Transverse colon (tissue), 4 donors: ENCODE results near the gene ALK. TPM values are rescaled to one million over a fixed set of nuclear protein-coding genes. Genes with fewer than 3 reads are reported as not detected.

Source experiments
- DNase-seq: peaks from one replicate; pipeline ENCODE4 v3.0.0-alpha.2; 2019
- H3K27ac ChIP-seq, 4 donors: fragments of 200-600 bp; sonication (generic); 2 replicates each; pipeline ENCODE4 v1.5.1; 2016 to 2018; ENCODE audit warnings: inconsistent platforms in 4 of 4
- H3K27me3 ChIP-seq: fragments of 200-600 bp; sonication (generic); 2 replicates; pipeline ENCODE4 v1.5.1; 2017; ENCODE audit warnings: inconsistent platforms
- H3K36me3 ChIP-seq, 4 donors: fragments of 200-600 bp; sonication (generic); 2 replicates each; pipeline ENCODE4 v1.5.1; 2017 to 2019; ENCODE audit warnings: inconsistent platforms in 4 of 4
- H3K4me1 ChIP-seq, 4 donors: fragments of 200-600 bp; sonication (generic); 2 replicates each; pipeline ENCODE4 v1.5.1; 2017 to 2020; ENCODE audit warnings: inconsistent platforms in 4 of 4
- H3K4me3 ChIP-seq, 4 donors: fragments of 200-600 bp; sonication (generic); 1 replicate in 1 of 4; 2 replicates in 3 of 4; pipeline versions ENCODE4 v1.5.1 to v1.6.1; 2017 to 2019; ENCODE audit warnings: inconsistent platforms in 4 of 4
- H3K9me3 ChIP-seq, 2 donors: fragments of 200-600 bp; sonication (generic); 2 replicates each; pipeline ENCODE4 v1.5.1; 2017 to 2019; ENCODE audit warnings: inconsistent platforms in 2 of 2
- CTCF ChIP-seq, 5 experiments: fragments of 200-600 bp in 3 of 5; fragments of 450-650 bp in 2 of 5; sonication (generic) in 3 of 5; IDR thresholded peaks; 1 replicate in 2 of 5; 2 replicates in 3 of 5; pipeline ENCODE4 v1.5.1; 2016 to 2017; ENCODE audit warnings: antibody characterized with exemption in 5 of 5, inconsistent platforms in 3 of 5, mild to moderate bottlenecking in 2 of 5, moderate library complexity in 1 of 5
- EP300 ChIP-seq: sonication (generic); formaldehyde crosslinking; IDR thresholded peaks from one replicate; pipeline ENCODE4 v1.6.1; 2017; ENCODE audit warnings: antibody characterized with exemption, low read depth
- POLR2A ChIP-seq: fragments of 450-650 bp; IDR thresholded peaks from one replicate; pipeline ENCODE4 v1.6.1; 2016; ENCODE audit warnings: antibody characterized with exemption, mild to moderate bottlenecking, moderate library complexity
- POLR2AphosphoS5 ChIP-seq, 3 donors: sonication (generic); formaldehyde crosslinking; IDR thresholded peaks; one replicate each; pipeline ENCODE4 v1.6.1; 2016; ENCODE audit warnings: antibody characterized with exemption in 3 of 3
- WGBS, 2 donors: methylation state at CpG; one replicate each; pipeline ENCODE4 v1.1.5; 2018; ENCODE audit warnings: low coverage in 1 of 2; 5-methylcytosine and 5-hydroxymethylcytosine counted together
- in situ Hi-C, 4 donors: fragments of 200-750 bp; cut with MboI; loops; one replicate each; pipeline versions ENCODE4 v1.15.0 to v1.15.1; 2017; ENCODE audit warnings: low sequenced_read_pairs in 3 of 4, low pct_ligation_motif_present in 1 of 4, low pct_unique_long_range_greater_than_20kb in 1 of 4
- intact Hi-C: fragments of 100-400 bp; cut with DNase I; formaldehyde crosslinking; loops from one replicate; pipeline ENCODE4 v1.15.1; 2023; ENCODE audit warnings: low total_unique reads
- total RNA-seq, 4 donors: library from RNA; depleted of rRNA; stranded (reverse); fragments of >200 nt; gene quantifications; one replicate each; pipeline ENCODE4 v1.1.0, GENCODE V29; 2016

Gene ALK
- total RNA-seq, 4 donors from 2014 or later = 0.32 to 0.82 TPM; not detected in 2

GRCh38 chr2:29496198-29496597, 425.2 kb downstream of the ALK start:
- no peaks in the 10 kb centered on the region for H3K27me3 ChIP-seq

DNA sequence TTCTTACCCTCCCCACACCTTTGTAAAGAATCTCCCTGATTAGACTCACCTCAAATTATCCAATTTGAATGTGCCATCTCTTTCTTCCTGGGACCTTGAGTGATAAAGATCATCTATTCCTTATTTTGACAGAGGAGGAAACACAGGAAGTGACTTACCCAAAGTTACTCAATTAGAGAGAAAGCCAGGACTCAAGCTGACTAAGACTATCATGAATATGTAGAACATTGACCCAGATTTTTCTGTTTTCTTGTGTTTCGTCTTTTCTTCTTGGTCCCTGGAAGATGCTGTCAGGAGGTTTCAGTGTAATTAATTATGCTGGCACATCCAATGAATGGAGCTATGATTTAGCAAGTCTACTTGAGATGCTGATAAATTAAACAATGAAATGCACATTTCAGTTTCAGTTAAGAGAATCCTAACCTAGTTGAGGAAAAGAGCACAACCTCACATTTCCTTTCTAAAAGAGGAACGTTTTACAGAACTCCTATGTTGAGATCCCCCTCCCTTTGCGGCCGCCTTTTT, 425.8 kb downstream of the ALK start:
- H3K4me3 ChIP-seq = no peak overlapping the region
- in situ Hi-C loops = no loop called here
- H3K27me3 ChIP-seq = no peaks in the 10 kb centered on the region
- H3K36me3 ChIP-seq = no peaks in the 10 kb centered on the region
- H3K27ac ChIP-seq = no peak overlapping the region
- WGBS, 2 donors = 56 to 74% methylated on average over 3 to 4 of the region's 4 CpGs
- no peak for TF ChIP-seq POLR2A
- no peak for TF ChIP-seq EP300
- TF ChIP-seq POLR2AphosphoS5 (IDR thresholded peaks at IDR 0.05) = no peak
- no peak for TF ChIP-seq CTCF (IDR thresholded peaks at IDR 0.05)
- H3K4me1 ChIP-seq = no peaks in the 10 kb centered on the region
- intact Hi-C loops = no loop called here
- H3K9me3 ChIP-seq = no peaks in the 10 kb centered on the region
- no peak for DNase-seq

More at GRCh38 chr2:29496198-29496597, 425.2 kb downstream of the ALK start:
- 29 to 43% methylated on average over 1 of the region's 1 CpG for WGBS, 2 donors
- Histone ChIP-seq H3K9me3 (no peaks in the 10 kb centered on the region), H3K36me3 (no peaks in the 10 kb centered on the region), H3K27ac (no peak overlapping the region), H3K4me1 (no peaks in the 10 kb centered on the region), H3K4me3 (no peak overlapping the region)
- TF ChIP-seq POLR2AphosphoS5 (IDR thresholded peaks at IDR 0.05) (no peak), POLR2A (no peak), CTCF (IDR thresholded peaks at IDR 0.05) (no peak), EP300 (no peak)
- DNase-seq = no peak
- intact Hi-C loops = no loop called here
- in situ Hi-C loops = no loop called here

GRCh38 chr2:29495068-29495467, 426.3 kb downstream of the ALK start:
- H3K36me3 ChIP-seq = no peaks in the 10 kb centered on the region
- TF ChIP-seq CTCF (IDR thresholded peaks at IDR 0.05) = no peak
- no peak for TF ChIP-seq POLR2AphosphoS5 (IDR thresholded peaks at IDR 0.05)
- no peak for TF ChIP-seq POLR2A
- TF ChIP-seq EP300 = no peak
- H3K4me3 ChIP-seq = no peak overlapping the region
- in situ Hi-C loops (no loop called here), intact Hi-C loops (no loop called here)
- H3K9me3 ChIP-seq = no peaks in the 10 kb centered on the region
- H3K27me3 ChIP-seq = no peaks in the 10 kb centered on the region
- H3K27ac ChIP-seq = no peak overlapping the region
- no peak for DNase-seq
- 50 to 86% methylated on average over 1 to 6 of the region's 6 CpGs for WGBS, 2 donors
- no peaks in the 10 kb centered on the region for H3K4me1 ChIP-seq

GRCh38 chr2:29492701-29493100, 428.7 kb downstream of the ALK start:
- H3K4me1 ChIP-seq = no peaks in the 10 kb centered on the region
- no peak overlapping the region for H3K4me3 ChIP-seq
- no peaks in the 10 kb centered on the region for H3K9me3 ChIP-seq
- WGBS, 2 donors = 42 to 54% methylated on average over 2 of the region's 2 CpGs
- in situ Hi-C loops (no loop called here), intact Hi-C loops (no loop called here)
- H3K27ac ChIP-seq = no peak overlapping the region
- H3K27me3 ChIP-seq = no peaks in the 10 kb centered on the region
- no peak for DNase-seq
- H3K36me3 ChIP-seq = no peaks in the 10 kb centered on the region
- no peak for TF ChIP-seq EP300
- no peak for TF ChIP-seq POLR2AphosphoS5 (IDR thresholded peaks at IDR 0.05)
- no peak for TF ChIP-seq CTCF (IDR thresholded peaks at IDR 0.05)
- TF ChIP-seq POLR2A = no peak
